Islet precursor cell (in vitro differentiated cells): ENCODE data around the gene CTSW.

Experiments used
- DNase-seq: peaks from one replicate; pipeline ENCODE4 v3.0.0-alpha.2; 2018

Gene CTSW

GRCh38 chr11:65868076-65868667, 11.5 kb upstream of the CTSW start:
- no peak for DNase-seq

DNA sequence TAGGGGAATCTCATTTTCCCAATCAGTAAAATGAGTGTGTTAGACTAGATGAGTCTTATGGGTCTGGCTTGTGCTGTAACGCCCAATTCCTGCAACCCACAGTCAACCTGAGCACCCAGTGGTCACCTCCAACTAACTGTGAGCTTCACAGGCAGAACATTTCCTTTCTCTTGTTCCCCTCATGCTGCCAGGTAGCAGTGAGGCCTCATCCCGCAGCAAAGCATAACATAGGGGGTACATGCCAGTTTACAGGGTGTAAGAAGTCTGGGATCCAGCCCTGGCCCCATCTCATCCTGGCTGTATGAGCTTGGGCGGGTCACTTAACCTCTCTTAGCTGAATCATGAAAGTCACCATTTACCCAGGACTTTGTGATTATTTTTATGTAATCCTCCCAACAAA, 10.7 kb upstream of the CTSW start:
- DNase-seq, result no peak

DNA sequence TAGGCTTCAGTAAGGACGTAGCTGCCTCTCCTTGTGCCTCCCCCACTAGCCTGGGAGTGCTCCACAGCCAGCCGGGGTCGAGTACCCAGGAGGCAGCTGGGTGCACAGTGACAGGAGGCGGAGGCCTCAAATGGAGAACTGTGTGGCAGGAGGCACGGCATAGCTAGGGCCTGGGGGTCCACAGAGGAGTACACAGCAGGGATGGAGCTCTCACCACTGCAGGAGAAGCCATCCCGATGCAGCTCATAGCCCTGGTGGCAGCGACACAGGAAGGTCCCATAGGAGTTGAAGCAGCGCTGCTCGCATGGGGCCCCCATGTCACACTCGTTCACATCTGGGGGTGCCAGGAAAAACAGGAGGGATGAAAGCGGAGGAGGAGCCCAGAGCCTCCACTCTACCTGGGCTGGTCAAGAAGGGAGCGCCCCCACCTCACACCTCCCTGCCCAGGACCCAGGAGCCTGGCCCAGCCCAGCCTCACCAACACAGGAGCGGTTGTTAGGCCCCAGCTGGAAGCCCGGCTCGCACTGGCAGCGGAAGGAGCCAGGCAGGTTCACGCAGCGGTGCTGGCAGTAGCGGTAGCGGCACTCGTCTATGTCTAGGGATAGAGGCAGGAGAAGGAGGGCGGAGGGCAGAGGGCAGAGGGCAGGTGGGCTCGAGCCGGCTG, 9.9 kb upstream of the CTSW start:
- DNase-seq, result no peak

- DNase-seq, result no peak
These were observed 9.4 kb upstream of the CTSW start for GRCh38 chr11:65870307-65870658.

GRCh38 chr11:65870706-65871681, 8.6 kb upstream of the CTSW start:
- no peak for DNase-seq

- peak; percentile 78 for DNase-seq
These were observed 7.7 kb upstream of the CTSW start for GRCh38 chr11:65871811-65872548.

GRCh38 chr11:65872586-65873317, 6.9 kb upstream of the CTSW start, which contains the start of gene EFEMP2:
EFEMP2 (minus strand) TSS chr11:65872800; CDS start chr11:65872354, 446 bp downstream.
- DNase-seq, result no peak

- DNase-seq, result peak; percentile 97
These were observed 6.1 kb upstream of the CTSW start for GRCh38 chr11:65873318-65874156.

- no peak for DNase-seq
These were observed 390 bp downstream of the CTSW start for GRCh38 chr11:65880027-65880426.

DNA sequence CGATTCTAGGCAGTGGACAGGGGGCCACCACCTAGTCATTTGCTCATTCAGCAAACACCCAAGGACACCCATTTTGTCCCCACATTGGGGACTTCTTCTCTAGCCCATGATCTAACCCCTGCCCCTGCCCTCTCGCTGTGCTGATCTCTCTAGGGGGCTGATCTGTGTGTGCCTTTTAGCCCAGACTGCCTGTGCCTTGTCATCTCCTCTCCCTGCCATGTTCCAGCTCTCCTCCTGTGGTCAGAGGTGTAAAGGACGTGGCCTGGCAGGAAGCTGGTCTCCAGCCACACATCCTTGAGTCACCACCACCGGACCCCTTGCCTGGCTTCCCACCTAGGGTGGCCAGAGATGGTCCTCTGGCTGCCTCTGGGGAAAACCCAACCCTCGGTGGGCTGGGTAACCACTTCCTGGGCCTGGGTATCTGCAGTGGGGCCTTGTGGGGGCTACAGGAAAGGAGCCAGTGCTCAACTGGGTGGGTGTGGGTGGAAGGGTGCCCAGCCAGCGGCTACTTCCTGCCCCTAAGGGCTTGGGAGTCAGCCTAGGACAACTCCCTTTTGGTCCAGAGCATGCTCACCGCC, 1.3 kb downstream of the CTSW start:
- DNase-seq, result no peak

DNA sequence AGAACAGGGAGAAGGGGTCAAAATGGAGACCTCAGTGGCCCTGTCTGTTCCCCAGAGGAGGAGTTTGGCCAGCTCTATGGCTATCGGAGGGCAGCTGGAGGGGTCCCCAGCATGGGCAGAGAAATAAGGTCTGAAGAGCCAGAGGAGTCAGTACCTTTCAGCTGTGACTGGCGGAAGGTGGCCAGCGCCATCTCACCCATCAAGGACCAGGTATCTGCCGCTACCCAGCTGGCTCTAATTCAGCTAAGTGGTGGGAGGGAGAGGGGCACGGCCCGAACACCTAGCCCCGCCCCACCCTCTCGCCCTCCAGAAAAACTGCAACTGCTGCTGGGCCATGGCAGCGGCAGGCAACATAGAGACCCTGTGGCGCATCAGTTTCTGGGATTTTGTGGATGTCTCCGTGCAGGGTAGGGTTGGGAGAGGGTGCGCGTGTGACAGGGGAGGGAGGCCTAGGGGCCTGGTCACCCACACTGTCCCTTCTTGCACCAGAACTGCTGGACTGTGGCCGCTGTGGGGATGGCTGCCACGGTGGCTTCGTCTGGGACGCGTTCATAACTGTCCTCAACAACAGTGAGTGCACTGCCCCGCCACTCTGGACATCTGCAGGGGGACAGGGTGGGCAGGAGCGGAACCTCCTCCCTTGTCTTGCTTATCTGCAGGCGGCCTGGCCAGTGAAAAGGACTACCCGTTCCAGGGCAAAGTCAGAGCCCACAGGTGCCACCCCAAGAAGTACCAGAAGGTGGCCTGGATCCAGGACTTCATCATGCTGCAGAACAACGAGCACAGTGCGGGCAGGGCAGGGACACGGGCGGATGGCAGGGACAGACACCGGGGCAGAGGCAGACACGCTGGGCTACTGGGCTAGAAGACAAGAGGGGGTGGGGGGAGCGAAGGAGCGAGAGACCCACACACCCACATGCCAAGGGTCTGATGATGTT, 2.8 kb downstream of the CTSW start:
- DNase-seq, result no peak

DNA sequence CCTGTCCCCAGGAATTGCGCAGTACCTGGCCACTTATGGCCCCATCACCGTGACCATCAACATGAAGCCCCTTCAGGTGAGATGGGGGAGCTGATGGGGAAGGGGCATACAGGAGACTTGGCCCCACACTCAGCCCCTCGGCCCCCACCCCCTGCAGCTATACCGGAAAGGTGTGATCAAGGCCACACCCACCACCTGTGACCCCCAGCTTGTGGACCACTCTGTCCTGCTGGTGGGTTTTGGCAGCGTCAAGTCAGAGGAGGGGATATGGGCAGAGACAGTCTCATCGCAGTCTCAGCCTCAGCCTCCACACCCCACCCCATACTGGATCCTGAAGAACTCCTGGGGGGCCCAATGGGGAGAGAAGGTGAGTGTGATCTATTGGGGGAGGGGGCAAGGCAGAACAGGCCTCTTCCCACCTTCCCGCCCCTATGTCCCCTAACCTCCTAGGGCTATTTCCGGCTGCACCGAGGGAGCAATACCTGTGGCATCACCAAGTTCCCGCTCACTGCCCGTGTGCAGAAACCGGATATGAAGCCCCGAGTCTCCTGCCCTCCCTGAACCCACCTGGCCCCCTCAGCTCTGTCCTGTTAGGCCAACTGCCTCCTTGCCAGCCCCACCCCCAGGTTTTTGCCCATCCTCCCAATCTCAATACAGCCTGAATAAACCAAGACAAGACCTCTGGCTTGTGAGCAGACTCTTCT, 3.6 kb downstream of the CTSW start:
- DNase-seq, result no peak

GRCh38 chr11:65883786-65884715, 4.4 kb downstream of the CTSW start:
- DNase-seq, result no peak

- peak; percentile 86 for DNase-seq
These were observed 5.1 kb downstream of the CTSW start for GRCh38 chr11:65884716-65885092.

DNA sequence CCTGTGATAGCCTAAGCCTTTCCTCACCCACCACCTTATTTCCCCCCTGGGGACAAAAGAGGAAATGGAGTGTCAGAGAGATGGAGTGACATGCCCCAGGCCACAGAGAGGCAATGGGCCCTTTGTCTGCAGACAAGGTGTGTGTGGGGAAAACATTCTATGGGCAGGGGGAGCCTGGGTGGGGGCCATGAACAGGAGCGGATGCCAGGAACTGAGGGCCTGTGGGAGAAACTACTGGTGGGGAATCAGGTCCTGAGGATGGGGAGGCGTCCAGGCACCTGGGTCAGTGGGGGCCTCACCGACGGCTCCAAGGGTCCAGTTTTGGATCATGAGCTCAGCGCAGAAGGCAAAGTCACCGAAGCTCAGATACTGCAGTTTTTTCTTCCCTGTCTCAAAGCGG, 5.6 kb downstream of the CTSW start:
- no peak for DNase-seq

DNA sequence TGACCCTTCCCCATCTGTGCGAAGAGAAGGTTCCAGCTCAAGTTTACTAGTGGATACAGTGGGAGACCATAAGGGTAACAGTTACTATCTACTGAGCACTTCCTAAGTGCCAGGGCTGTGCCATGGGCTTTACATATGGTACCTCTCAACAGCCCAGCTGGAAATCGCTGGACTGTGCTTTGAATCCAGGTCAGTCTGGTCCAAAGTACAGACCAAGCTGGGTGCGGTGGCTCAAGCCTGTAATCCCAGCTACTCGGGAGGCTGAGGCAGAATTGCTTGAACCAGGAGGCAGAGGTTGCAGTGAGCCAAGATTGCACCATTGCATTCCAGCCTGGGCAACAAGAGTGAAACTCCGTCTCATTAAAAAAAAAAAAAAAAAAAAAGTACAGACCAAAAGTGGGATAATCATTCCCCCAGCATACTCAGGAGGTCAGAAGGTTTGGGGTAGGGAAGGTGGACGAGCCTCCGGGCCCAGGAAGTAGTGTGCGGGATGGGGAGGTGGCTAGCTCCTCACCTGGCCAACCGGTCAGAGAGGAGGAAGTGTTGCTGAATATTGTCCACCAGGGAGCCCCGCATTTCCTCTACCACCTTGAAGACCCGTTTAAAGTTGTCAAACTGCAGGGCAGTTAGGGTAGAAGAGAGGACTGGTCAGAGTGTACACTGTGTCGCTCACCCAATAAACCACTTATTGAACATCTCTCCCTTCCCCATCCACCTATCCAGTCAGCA, 6.3 kb downstream of the CTSW start:
- no peak for DNase-seq
